Tibial artery (tissue), 4 donors: ENCODE measurements around the gene IL17RA.

Experiments
- DNase-seq, 2 donors: peaks; one replicate each; pipeline ENCODE4 v3.0.0-alpha.2; 2019
- H3K27ac ChIP-seq, 2 donors: fragments of 200-600 bp; sonication (generic) in 1 of 2; 1 replicate in 1 of 2; 2 replicates in 1 of 2; pipeline ENCODE4 v1.5.1; 2018 to 2019; ENCODE audit warnings: mild to moderate bottlenecking in 1 of 2
- H3K27me3 ChIP-seq, 2 donors: fragments of 200-600 bp; sonication (generic) in 1 of 2; one replicate each; pipeline versions ENCODE4 v1.5.1 to v1.6.0; 2016 to 2019
- H3K36me3 ChIP-seq, 3 donors: fragments of 200-600 bp; sonication (generic) in 2 of 3; one replicate each; pipeline ENCODE4 v1.5.1; 2016 to 2019; ENCODE audit warnings: mild to moderate bottlenecking in 2 of 3
- H3K4me1 ChIP-seq, 4 donors: fragments of 200-600 bp; sonication (generic) in 2 of 4; 1 replicate in 3 of 4; 2 replicates in 1 of 4; pipeline ENCODE4 v1.5.1; 2016 to 2019
- H3K4me3 ChIP-seq, 2 donors: fragments of 200-600 bp; sonication (generic) in 1 of 2; 1 replicate in 1 of 2; 2 replicates in 1 of 2; pipeline ENCODE4 v1.5.1; 2018 to 2019; ENCODE audit warnings: mild to moderate bottlenecking in 2 of 2
- H3K9me3 ChIP-seq, 3 donors: fragments of 200-600 bp; sonication (generic) in 1 of 3; one replicate each; pipeline ENCODE4 v1.5.1; 2016 to 2019
- intact Hi-C: fragments of 100-400 bp; cut with DNase I; formaldehyde crosslinking; loops from one replicate; pipeline ENCODE4 v1.15.0; 2023; ENCODE audit warnings: low total_unique reads
- TF ChIP-seq, protein P1 (sequence below), 2 experiments: fragments of 200-600 bp in 1 of 2; fragments of 450-650 bp in 1 of 2; IDR thresholded peaks; one replicate each; pipeline ENCODE4 v1.5.1; 2017 to 2019; ENCODE audit warnings: antibody characterized with exemption in 2 of 2, mild to moderate bottlenecking in 1 of 2, moderate library complexity in 1 of 2

Gene IL17RA

GRCh38 chr22:17162731-17163130 lies 77.9 kb downstream of the IL17RA start:
- TF ChIP-seq, protein P1, sequence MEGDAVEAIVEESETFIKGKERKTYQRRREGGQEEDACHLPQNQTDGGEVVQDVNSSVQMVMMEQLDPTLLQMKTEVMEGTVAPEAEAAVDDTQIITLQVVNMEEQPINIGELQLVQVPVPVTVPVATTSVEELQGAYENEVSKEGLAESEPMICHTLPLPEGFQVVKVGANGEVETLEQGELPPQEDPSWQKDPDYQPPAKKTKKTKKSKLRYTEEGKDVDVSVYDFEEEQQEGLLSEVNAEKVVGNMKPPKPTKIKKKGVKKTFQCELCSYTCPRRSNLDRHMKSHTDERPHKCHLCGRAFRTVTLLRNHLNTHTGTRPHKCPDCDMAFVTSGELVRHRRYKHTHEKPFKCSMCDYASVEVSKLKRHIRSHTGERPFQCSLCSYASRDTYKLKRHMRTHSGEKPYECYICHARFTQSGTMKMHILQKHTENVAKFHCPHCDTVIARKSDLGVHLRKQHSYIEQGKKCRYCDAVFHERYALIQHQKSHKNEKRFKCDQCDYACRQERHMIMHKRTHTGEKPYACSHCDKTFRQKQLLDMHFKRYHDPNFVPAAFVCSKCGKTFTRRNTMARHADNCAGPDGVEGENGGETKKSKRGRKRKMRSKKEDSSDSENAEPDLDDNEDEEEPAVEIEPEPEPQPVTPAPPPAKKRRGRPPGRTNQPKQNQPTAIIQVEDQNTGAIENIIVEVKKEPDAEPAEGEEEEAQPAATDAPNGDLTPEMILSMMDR (IDR thresholded peaks at IDR 0.05): no peak
- no peak for DNase-seq
- Histone ChIP-seq H3K36me3 (no peaks in the 10 kb centered on the region), H3K4me1 (peaks cover 0 to 22% (median 12%) of the 10 kb centered on the region in 4 donors), H3K27me3 (no peaks in the 10 kb centered on the region), H3K27ac (no peak overlapping the region), H3K4me3 (no peak overlapping the region), H3K9me3 (no peaks in the 10 kb centered on the region)
- intact Hi-C loops: no loop called here

DNA sequence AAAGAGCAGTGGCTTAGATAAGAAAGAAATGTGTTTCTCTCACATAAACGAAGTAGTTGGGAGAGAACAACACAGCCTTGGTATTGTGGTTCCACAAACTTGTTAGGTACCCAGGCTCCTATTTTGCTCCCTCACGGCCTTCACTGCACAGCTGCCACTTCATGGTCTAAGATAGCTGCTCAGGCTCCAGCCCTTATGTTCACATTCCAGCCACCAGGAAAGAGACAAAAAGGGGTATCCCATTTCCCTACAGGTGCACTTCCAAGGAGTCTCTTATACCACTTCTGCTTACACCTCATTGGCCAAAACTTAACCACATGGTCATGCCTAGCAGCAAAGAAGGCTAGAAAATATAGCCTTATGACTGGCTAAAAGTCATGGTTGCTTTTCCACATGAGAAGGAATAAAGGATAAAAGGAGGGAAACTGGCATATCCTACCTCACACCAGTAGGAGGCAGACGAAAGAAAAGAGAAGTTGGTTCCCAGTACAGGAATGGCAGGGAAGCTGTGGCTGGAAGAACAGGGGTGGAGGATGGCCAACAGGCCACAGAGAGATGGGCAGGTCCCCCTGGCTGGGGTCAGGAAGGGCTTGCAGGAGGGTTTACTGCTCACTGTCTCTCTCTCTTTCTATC lies 79.7 kb downstream of the IL17RA start:
- TF ChIP-seq, protein P1 (IDR thresholded peaks at IDR 0.05): no peak
- no peak overlapping the region for H3K27ac ChIP-seq
- H3K36me3 ChIP-seq: no peaks in the 10 kb centered on the region
- H3K4me1 ChIP-seq: peaks cover 0 to 17% (median 11%) of the 10 kb centered on the region in 4 donors
- intact Hi-C loops: no loop called here
- no peak overlapping the region for H3K4me3 ChIP-seq
- no peaks in the 10 kb centered on the region for H3K27me3 ChIP-seq
- DNase-seq: no peak
- H3K9me3 ChIP-seq: no peaks in the 10 kb centered on the region
